Fibroblast of mammary gland (primary cell): ENCODE data around the gene TLR8.
"Not testable (repeated sequence)": the region's sequence is repeated elsewhere in the genome, so short reads cannot be mapped to it uniquely, and the experiment has no call there.

Experiments
- DNase-seq: peaks from one replicate; pipeline ENCODE4 v3.0.0-alpha.2; 2010; ENCODE audit warnings: low read depth
- H3K4me3 ChIP-seq: 2 replicates; pipeline ENCODE4 v1.5.1; 2011; ENCODE audit warnings: low read depth, mild to moderate bottlenecking, low read length, moderate library complexity; ENCODE audit not compliant: control insufficient read depth
- CTCF ChIP-seq: conservative IDR thresholded peaks from 2 replicates; pipeline ENCODE4 v1.5.1; 2011; ENCODE audit warnings: low read depth, low read length, inconsistent platforms; ENCODE audit not compliant: control insufficient read depth, insufficient read depth

The TLR8 gene

GRCh38 chrX:12934850-12935249, 28.4 kb downstream of the TLR8 start:
- H3K4me3 ChIP-seq = no peak overlapping the region
- DNase-seq = no peak
- TF ChIP-seq CTCF = no peak

GRCh38 chrX:12936947-12937346, 30.5 kb downstream of the TLR8 start:
- TF ChIP-seq CTCF = no peak
- DNase-seq = peak; percentile 26
- H3K4me3 ChIP-seq = no peak overlapping the region

- not testable (repeated sequence) for H3K4me3 ChIP-seq, DNase-seq
These were observed 34.1 kb downstream of the TLR8 start for GRCh38 chrX:12940471-12940870.

- DNase-seq, H3K4me3 ChIP-seq: not testable (repeated sequence)
These were observed 37.2 kb downstream of the TLR8 start for GRCh38 chrX:12943592-12943991.

- H3K4me3 ChIP-seq, DNase-seq: not testable (repeated sequence)
These were observed 38.0 kb downstream of the TLR8 start for GRCh38 chrX:12944452-12944851.

GRCh38 chrX:12945494-12945893, 39.1 kb downstream of the TLR8 start:
- DNase-seq = no peak
- no peak for TF ChIP-seq CTCF
- no peak overlapping the region for H3K4me3 ChIP-seq

- H3K4me3 ChIP-seq = no peak overlapping the region
- no peak for DNase-seq
- TF ChIP-seq CTCF = no peak
These were observed 40.0 kb downstream of the TLR8 start for GRCh38 chrX:12946406-12946805.

- peak; percentile 99 for TF ChIP-seq CTCF
- DNase-seq = peak; percentile 83
- no peak overlapping the region for H3K4me3 ChIP-seq
These were observed 40.6 kb downstream of the TLR8 start for GRCh38 chrX:12946838-12947544.
